HEK293 (cell line): ENCODE measurements around the gene NFIX.
A peak's percentile ranks its signal among the peaks of the same experiment; 100 is the strongest.

ENCODE experiments used
- BCL11A ChIP-seq: fragments of 450-650 bp; formaldehyde crosslinking; IDR thresholded peaks from 2 replicates; pipeline ENCODE4 v1.5.1; 2016; ENCODE audit warnings: low read depth, missing biosample characterization, missing genetic modification characterization
- HOXD13 ChIP-seq: sonication (generic); formaldehyde crosslinking; IDR thresholded peaks from 2 replicates; pipeline ENCODE4 v1.8.0; 2022; ENCODE audit warnings: missing genetic modification reagents, borderline replicate concordance
- KLF7 ChIP-seq: fragments of 450-650 bp; formaldehyde crosslinking; IDR thresholded peaks from 2 replicates; pipeline ENCODE4 v1.5.1; 2016; ENCODE audit warnings: missing biosample characterization, missing genetic modification characterization, borderline replicate concordance
- MEIS1 ChIP-seq: sonication (generic); formaldehyde crosslinking; IDR thresholded peaks from 2 replicates; pipeline ENCODE4 v1.8.1; 2022; ENCODE audit warnings: missing genetic modification reagents, mild to moderate bottlenecking, borderline replicate concordance
- SCRT2 ChIP-seq: fragments of 450-650 bp; formaldehyde crosslinking; IDR thresholded peaks from 2 replicates; pipeline ENCODE4 v1.5.1; 2016; ENCODE audit warnings: missing biosample characterization, missing genetic modification characterization
- WT1 ChIP-seq: fragments of 450-650 bp; formaldehyde crosslinking; IDR thresholded peaks from 2 replicates; pipeline ENCODE4 v1.5.1; 2016; ENCODE audit warnings: missing biosample characterization, missing genetic modification characterization
- ZBTB7A ChIP-seq: fragments of 450-650 bp; formaldehyde crosslinking; IDR thresholded peaks from 2 replicates; pipeline ENCODE4 v1.5.1; 2016; ENCODE audit warnings: low read depth, missing biosample characterization, missing genetic modification characterization
- ZNF148 ChIP-seq: fragments of 450-650 bp; formaldehyde crosslinking; IDR thresholded peaks from 2 replicates; pipeline ENCODE4 v1.5.0; 2017; ENCODE audit warnings: missing biosample characterization, missing genetic modification characterization, borderline replicate concordance
- ZNF175 ChIP-seq: fragments of 450-650 bp; formaldehyde crosslinking; IDR thresholded peaks from 2 replicates; pipeline ENCODE4 v1.5.1; 2016; ENCODE audit warnings: missing biosample characterization, missing genetic modification characterization
- ZNF214 ChIP-seq: fragments of 450-650 bp; formaldehyde crosslinking; IDR thresholded peaks from 2 replicates; pipeline ENCODE4 v1.5.1; 2017; ENCODE audit warnings: missing biosample characterization, mild to moderate bottlenecking, missing genetic modification characterization, borderline replicate concordance
- ZNF335 ChIP-seq: fragments of 450-650 bp; formaldehyde crosslinking; conservative IDR thresholded peaks from 2 replicates; pipeline ENCODE4 v1.5.1; 2016; ENCODE audit warnings: missing biosample characterization, missing genetic modification characterization
- ZNF404 ChIP-seq: fragments of 450-650 bp; formaldehyde crosslinking; IDR thresholded peaks from 2 replicates; pipeline ENCODE4 v1.5.1; 2017; ENCODE audit warnings: missing biosample characterization, missing genetic modification characterization
- ZNF423 ChIP-seq: fragments of 450-650 bp; formaldehyde crosslinking; IDR thresholded peaks from 2 replicates; pipeline ENCODE4 v1.5.1; 2016; ENCODE audit warnings: missing biosample characterization, missing genetic modification characterization
- ZNF555 ChIP-seq: fragments of 450-650 bp; formaldehyde crosslinking; conservative IDR thresholded peaks from 2 replicates; pipeline ENCODE4 v1.5.1; 2017; ENCODE audit warnings: missing biosample characterization, mild to moderate bottlenecking, missing genetic modification characterization, inconsistent platforms
- ZNF571 ChIP-seq: fragments of 450-650 bp; formaldehyde crosslinking; IDR thresholded peaks from 2 replicates; pipeline ENCODE4 v1.5.0; 2017; ENCODE audit warnings: missing biosample characterization, missing genetic modification characterization
- ZNF610 ChIP-seq: fragments of 450-650 bp; formaldehyde crosslinking; IDR thresholded peaks from 2 replicates; pipeline ENCODE4 v1.5.1; 2016; ENCODE audit warnings: missing biosample characterization, missing genetic modification characterization, borderline replicate concordance
- ZNF624 ChIP-seq: fragments of 450-650 bp; formaldehyde crosslinking; IDR thresholded peaks from 2 replicates; pipeline ENCODE4 v1.5.1; 2017; ENCODE audit warnings: missing biosample characterization, missing genetic modification characterization
- ZNF658 ChIP-seq: fragments of 450-650 bp; formaldehyde crosslinking; IDR thresholded peaks from 2 replicates; pipeline ENCODE4; 2016; ENCODE audit warnings: missing biosample characterization, missing genetic modification characterization
- ZNF670 ChIP-seq: fragments of 450-650 bp; formaldehyde crosslinking; IDR thresholded peaks from 2 replicates; pipeline ENCODE4 v1.5.1; 2016; ENCODE audit warnings: missing biosample characterization, missing genetic modification characterization, low read depth
- ZNF707 ChIP-seq: fragments of 450-650 bp; formaldehyde crosslinking; IDR thresholded peaks from 2 replicates; pipeline ENCODE4 v1.5.1; 2016; ENCODE audit warnings: missing biosample characterization, missing genetic modification characterization
- ZNF747 ChIP-seq: fragments of 450-650 bp; formaldehyde crosslinking; IDR thresholded peaks from 2 replicates; pipeline ENCODE4 v1.5.1; 2016; ENCODE audit warnings: missing biosample characterization, missing genetic modification characterization
- ZNF792 ChIP-seq: fragments of 450-650 bp; formaldehyde crosslinking; IDR thresholded peaks from 2 replicates; pipeline ENCODE4 v1.5.1; 2016; ENCODE audit warnings: missing biosample characterization, missing genetic modification characterization
- ZSCAN16 ChIP-seq: fragments of 450-650 bp; formaldehyde crosslinking; IDR thresholded peaks from 2 replicates; pipeline ENCODE4 v1.5.1; 2016; ENCODE audit warnings: missing biosample characterization, missing genetic modification characterization
- TF ChIP-seq, protein P1 (sequence below): fragments of 450-650 bp; formaldehyde crosslinking; IDR thresholded peaks from 2 replicates; pipeline ENCODE4 v1.5.1; 2016; ENCODE audit warnings: missing biosample characterization, missing genetic modification characterization
- TF ChIP-seq, protein P2 (sequence below): fragments of 450-650 bp; formaldehyde crosslinking; IDR thresholded peaks from 2 replicates; pipeline ENCODE4 v1.5.1; 2016; ENCODE audit warnings: missing biosample characterization, missing genetic modification characterization
- TF ChIP-seq, protein P3 (sequence below): fragments of 450-650 bp; formaldehyde crosslinking; IDR thresholded peaks from 2 replicates; pipeline ENCODE4 v1.5.1; 2017; ENCODE audit warnings: missing biosample characterization, missing genetic modification characterization
- TF ChIP-seq, protein P4 (sequence below): fragments of 450-650 bp; formaldehyde crosslinking; IDR thresholded peaks from 2 replicates; pipeline ENCODE4 v1.5.1; 2016; ENCODE audit warnings: missing biosample characterization, missing genetic modification characterization

NFIX gene

GRCh38 chr19:13026462-13027370, 31.4 kb downstream of the NFIX start (continued):
- no peak for TF ChIP-seq ZNF404 (tag by site-specific recombination)
- TF ChIP-seq WT1 (tag by site-specific recombination), result peak; percentile 56; the same call in 1 of the 2 replicates
- TF ChIP-seq ZNF175, result no peak
- TF ChIP-seq ZNF670 (tag by site-specific recombination), result 0 out of 2 replicates have a peak, but pooled peaks have one; percentile 69
- TF ChIP-seq, protein P1, sequence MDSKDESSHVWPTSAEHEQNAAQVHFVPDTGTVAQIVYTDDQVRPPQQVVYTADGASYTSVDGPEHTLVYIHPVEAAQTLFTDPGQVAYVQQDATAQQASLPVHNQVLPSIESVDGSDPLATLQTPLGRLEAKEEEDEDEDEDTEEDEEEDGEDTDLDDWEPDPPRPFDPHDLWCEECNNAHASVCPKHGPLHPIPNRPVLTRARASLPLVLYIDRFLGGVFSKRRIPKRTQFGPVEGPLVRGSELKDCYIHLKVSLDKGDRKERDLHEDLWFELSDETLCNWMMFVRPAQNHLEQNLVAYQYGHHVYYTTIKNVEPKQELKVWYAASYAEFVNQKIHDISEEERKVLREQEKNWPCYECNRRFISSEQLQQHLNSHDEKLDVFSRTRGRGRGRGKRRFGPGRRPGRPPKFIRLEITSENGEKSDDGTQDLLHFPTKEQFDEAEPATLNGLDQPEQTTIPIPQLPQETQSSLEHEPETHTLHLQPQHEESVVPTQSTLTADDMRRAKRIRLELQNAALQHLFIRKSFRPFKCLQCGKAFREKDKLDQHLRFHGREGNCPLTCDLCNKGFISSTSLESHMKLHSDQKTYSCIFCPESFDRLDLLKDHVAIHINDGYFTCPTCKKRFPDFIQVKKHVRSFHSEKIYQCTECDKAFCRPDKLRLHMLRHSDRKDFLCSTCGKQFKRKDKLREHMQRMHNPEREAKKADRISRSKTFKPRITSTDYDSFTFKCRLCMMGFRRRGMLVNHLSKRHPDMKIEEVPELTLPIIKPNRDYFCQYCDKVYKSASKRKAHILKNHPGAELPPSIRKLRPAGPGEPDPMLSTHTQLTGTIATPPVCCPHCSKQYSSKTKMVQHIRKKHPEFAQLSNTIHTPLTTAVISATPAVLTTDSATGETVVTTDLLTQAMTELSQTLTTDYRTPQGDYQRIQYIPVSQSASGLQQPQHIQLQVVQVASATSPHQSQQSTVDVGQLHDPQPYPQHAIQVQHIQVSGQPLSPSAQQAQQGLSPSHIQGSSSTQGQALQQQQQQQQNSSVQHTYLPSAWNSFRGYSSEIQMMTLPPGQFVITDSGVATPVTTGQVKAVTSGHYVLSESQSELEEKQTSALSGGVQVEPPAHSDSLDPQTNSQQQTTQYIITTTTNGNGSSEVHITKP (tag by site-specific recombination), result peak; percentile 84
- no peak for TF ChIP-seq ZNF423 (tag by site-specific recombination)
- no peak for TF ChIP-seq HOXD13 (CRISPR knock-in tag)
- TF ChIP-seq, protein P2, sequence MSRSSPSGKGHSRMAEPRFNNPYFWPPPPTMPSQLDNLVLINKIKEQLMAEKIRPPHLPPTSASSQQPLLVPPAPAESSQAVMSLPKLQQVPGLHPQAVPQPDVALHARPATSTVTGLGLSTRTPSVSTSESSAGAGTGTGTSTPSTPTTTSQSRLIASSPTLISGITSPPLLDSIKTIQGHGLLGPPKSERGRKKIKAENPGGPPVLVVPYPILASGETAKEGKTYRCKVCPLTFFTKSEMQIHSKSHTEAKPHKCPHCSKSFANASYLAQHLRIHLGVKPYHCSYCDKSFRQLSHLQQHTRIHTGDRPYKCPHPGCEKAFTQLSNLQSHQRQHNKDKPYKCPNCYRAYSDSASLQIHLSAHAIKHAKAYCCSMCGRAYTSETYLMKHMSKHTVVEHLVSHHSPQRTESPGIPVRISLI (tag by site-specific recombination), result no peak
- no peak for TF ChIP-seq ZNF707
- TF ChIP-seq ZNF571, result no peak
- TF ChIP-seq ZNF214 (tag by site-specific recombination), result no peak
- peak; percentile 58; the same call in 1 of the 2 replicates for TF ChIP-seq ZNF792 (tag by site-specific recombination)
- TF ChIP-seq ZSCAN16, result peak; percentile 53; the same call in 1 of the 2 replicates
- TF ChIP-seq ZNF148, result no peak
- peak; percentile 75; the same call in 1 of the 2 replicates for TF ChIP-seq KLF7
- TF ChIP-seq, protein P3, sequence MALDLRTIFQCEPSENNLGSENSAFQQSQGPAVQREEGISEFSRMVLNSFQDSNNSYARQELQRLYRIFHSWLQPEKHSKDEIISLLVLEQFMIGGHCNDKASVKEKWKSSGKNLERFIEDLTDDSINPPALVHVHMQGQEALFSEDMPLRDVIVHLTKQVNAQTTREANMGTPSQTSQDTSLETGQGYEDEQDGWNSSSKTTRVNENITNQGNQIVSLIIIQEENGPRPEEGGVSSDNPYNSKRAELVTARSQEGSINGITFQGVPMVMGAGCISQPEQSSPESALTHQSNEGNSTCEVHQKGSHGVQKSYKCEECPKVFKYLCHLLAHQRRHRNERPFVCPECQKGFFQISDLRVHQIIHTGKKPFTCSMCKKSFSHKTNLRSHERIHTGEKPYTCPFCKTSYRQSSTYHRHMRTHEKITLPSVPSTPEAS (tag by site-specific recombination), result peak; percentile 97
- no peak for TF ChIP-seq ZNF555 (tag by site-specific recombination)
- TF ChIP-seq ZBTB7A (tag by site-specific recombination), result no peak
- TF ChIP-seq ZNF624 (tag by site-specific recombination), result peak; percentile 70; the same call in 1 of the 2 replicates
- no peak for TF ChIP-seq SCRT2 (tag by site-specific recombination)
- peak; percentile 84 for TF ChIP-seq ZNF335 (tag by site-specific recombination)
- no peak for TF ChIP-seq BCL11A
- TF ChIP-seq ZNF747 (tag by site-specific recombination), result no peak
- TF ChIP-seq MEIS1 (CRISPR knock-in tag), result no peak
- no peak for TF ChIP-seq ZNF658 (tag by site-specific recombination)
- TF ChIP-seq, protein P4, sequence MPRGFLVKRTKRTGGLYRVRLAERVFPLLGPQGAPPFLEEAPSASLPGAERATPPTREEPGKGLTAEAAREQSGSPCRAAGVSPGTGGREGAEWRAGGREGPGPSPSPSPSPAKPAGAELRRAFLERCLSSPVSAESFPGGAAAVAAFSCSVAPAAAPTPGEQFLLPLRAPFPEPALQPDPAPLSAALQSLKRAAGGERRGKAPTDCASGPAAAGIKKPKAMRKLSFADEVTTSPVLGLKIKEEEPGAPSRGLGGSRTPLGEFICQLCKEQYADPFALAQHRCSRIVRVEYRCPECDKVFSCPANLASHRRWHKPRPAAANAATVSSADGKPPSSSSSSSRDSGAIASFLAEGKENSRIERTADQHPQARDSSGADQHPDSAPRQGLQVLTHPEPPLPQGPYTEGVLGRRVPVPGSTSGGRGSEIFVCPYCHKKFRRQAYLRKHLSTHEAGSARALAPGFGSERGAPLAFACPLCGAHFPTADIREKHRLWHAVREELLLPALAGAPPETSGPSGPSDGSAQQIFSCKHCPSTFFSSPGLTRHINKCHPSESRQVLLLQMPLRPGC (tag by site-specific recombination), result peak; percentile 82
- TF ChIP-seq ZNF610, result peak; percentile 82; the same call in 1 of the 2 replicates
